Measurements from ENCODE around the gene RHBDD2.

GRCh38 chr7:75835688-75836285 is 43.0 kb upstream of the RHBDD2 start:
- TF ChIP-seq CTCF (IDR thresholded peaks at IDR 0.05) (no peak), POLR2AphosphoS5 (IDR thresholded peaks at IDR 0.05) (no peak)

All from gastroesophageal sphincter (tissue), 3 donors.